Activated CD8-positive, alpha-beta T cell treated with anti-CD3 and anti-CD28 coated beads, Interleukin-2, amount 10 ng/mL, durations not matched to agents 7 days and 5 days (primary cell): Measurements from ENCODE around the gene CPEB4. TPM values are rescaled to one million over a fixed set of nuclear protein-coding genes. Genes with fewer than 3 reads are reported as not detected.

Experiments
- ATAC-seq: fragments of 150-1000 bp; cut with Tn5 transposase; one replicate; pipeline ENCODE4 v1.10.0; 2021; ENCODE audit warnings: moderate library complexity
- CTCF ChIA-PET: fragments of 350-600 bp; sonication (Branson Sonifier 250); formaldehyde crosslinking; loops from one replicate; lab custom pipeline; 2021; ENCODE audit warnings: antibody characterized with exemption; lab: Charles Lee
- POLR2A ChIA-PET: fragments of 350-600 bp; sonication (Branson Sonifier 250); formaldehyde crosslinking; loops from one replicate; lab custom pipeline; 2021; ENCODE audit warnings: antibody characterized with exemption; lab: Charles Lee
- DNase-seq: peaks from one replicate; pipeline ENCODE4 v3.0.0-alpha.2; 2020
- H3K27ac Mint-ChIP-seq: one replicate; pipeline ENCODE4 v1.8.0; 2021; ENCODE audit warnings: mild to moderate bottlenecking, mixed read lengths
- H3K27me3 Mint-ChIP-seq: one replicate; pipeline ENCODE4 v1.8.0; 2021; ENCODE audit warnings: low read depth, mixed read lengths
- H3K36me3 Mint-ChIP-seq: one replicate; pipeline ENCODE4 v1.8.0; 2021; ENCODE audit warnings: low read depth, mixed read lengths
- H3K4me1 Mint-ChIP-seq: one replicate; pipeline ENCODE4 v1.8.0; 2021; ENCODE audit warnings: low read depth, mixed read lengths
- H3K4me3 Mint-ChIP-seq: one replicate; pipeline ENCODE4 v1.8.0; 2021; ENCODE audit warnings: mild to moderate bottlenecking, mixed read lengths
- H3K9me3 Mint-ChIP-seq: one replicate; pipeline ENCODE4 v1.8.0; 2022; ENCODE audit warnings: mixed read lengths; ENCODE audit not compliant: insufficient read depth
- total RNA-seq, 2 experiments: library from RNA; stranded (reverse); gene quantifications; one replicate each; pipeline ENCODE4 v1.2.3, GENCODE V29; 2021

The CPEB4 gene
- total RNA-seq, 2 experiments from 2014 or later = 10.5 to 12.3 TPM

GRCh38 chr5:174011441-174011840 is 123.3 kb downstream of the CPEB4 start:
- H3K9me3 Mint-ChIP-seq = no peaks in the 10 kb centered on the region
- no peaks in the 10 kb centered on the region for H3K4me1 Mint-ChIP-seq
- POLR2A ChIA-PET = no interaction called here
- H3K27me3 Mint-ChIP-seq = peaks cover 2% of the 10 kb centered on the region
- H3K27ac Mint-ChIP-seq = no peak overlapping the region
- CTCF ChIA-PET = no interaction called here
- DNase-seq = no peak
- ATAC-seq = no peak
- no peaks in the 10 kb centered on the region for H3K36me3 Mint-ChIP-seq
- H3K4me3 Mint-ChIP-seq = no peak overlapping the region

Other genes with a start within 250 kb of the CPEB4 start
- not detected for gene C5orf47, start 100.8 kb downstream of the CPEB4 start, total RNA-seq
- not detected for gene NSG2, start 157.4 kb downstream of the CPEB4 start, total RNA-seq